SK-N-SH treated with all-trans-retinoic acid at 6 μM for 48 hours (cell line): Measurements from ENCODE around the gene PRKG2.

ENCODE experiments used
- BACH2 ChIP-seq: fragments of 250-450 bp; sonication (Bioruptor Pico); IDR thresholded peaks from 2 replicates; pipeline ENCODE4 v1.9.0; 2021; ENCODE audit warnings: mild to moderate bottlenecking, borderline replicate concordance
- CSDC2 ChIP-seq: fragments of 250-450 bp; sonication (Bioruptor Pico); IDR thresholded peaks from 2 replicates; pipeline ENCODE4 v1.5.0; 2020; ENCODE audit warnings: mild to moderate bottlenecking, moderate library complexity
- GLIS3 ChIP-seq: fragments of 250-450 bp; sonication (Bioruptor Pico); IDR thresholded peaks from 2 replicates; pipeline ENCODE4 v1.5.0; 2020; ENCODE audit warnings: mild to moderate bottlenecking, moderate library complexity
- ISL1 ChIP-seq: fragments of 250-450 bp; sonication (Bioruptor Pico); IDR thresholded peaks from 2 replicates; pipeline ENCODE4 v2.1.2; 2022; ENCODE audit warnings: mild to moderate bottlenecking, moderate library complexity
- OSR1 ChIP-seq: fragments of 250-450 bp; sonication (Bioruptor Pico); IDR thresholded peaks from 2 replicates; pipeline ENCODE4 v1.8.0; 2022; ENCODE audit warnings: moderate library complexity, mild to moderate bottlenecking, inconsistent platforms
- PPARA ChIP-seq: fragments of 250-450 bp; sonication (Bioruptor Pico); IDR thresholded peaks from 2 replicates; pipeline ENCODE4 v1.5.0; 2020; ENCODE audit warnings: mild to moderate bottlenecking, borderline replicate concordance
- RARB ChIP-seq: fragments of 250-450 bp; sonication (Bioruptor Pico); IDR thresholded peaks from 2 replicates; pipeline ENCODE4 v1.8.0; 2021; ENCODE audit warnings: mild to moderate bottlenecking, moderate library complexity
- ZNF8 ChIP-seq: fragments of 450-650 bp; formaldehyde crosslinking; IDR thresholded peaks from 2 replicates; pipeline ENCODE4 v1.5.0; 2020; ENCODE audit warnings: mild to moderate bottlenecking, moderate library complexity
- TF ChIP-seq, protein P1 (sequence below): fragments of 250-450 bp; sonication (Bioruptor Pico); IDR thresholded peaks from 2 replicates; pipeline ENCODE4 v1.8.0; 2020; ENCODE audit warnings: mild to moderate bottlenecking, moderate library complexity, borderline replicate concordance
- TF ChIP-seq, protein P2 (sequence below): fragments of 250-450 bp; sonication (Bioruptor Pico); IDR thresholded peaks from 2 replicates; pipeline ENCODE4 v1.5.1; 2020; ENCODE audit warnings: low read depth, mild to moderate bottlenecking, moderate library complexity
- TF ChIP-seq, protein P3 (sequence below): fragments of 250-450 bp; sonication (Bioruptor Pico); IDR thresholded peaks from 2 replicates; pipeline ENCODE4 v1.8.0; 2021; ENCODE audit warnings: low read depth, mild to moderate bottlenecking, moderate library complexity, borderline replicate concordance

DNA sequence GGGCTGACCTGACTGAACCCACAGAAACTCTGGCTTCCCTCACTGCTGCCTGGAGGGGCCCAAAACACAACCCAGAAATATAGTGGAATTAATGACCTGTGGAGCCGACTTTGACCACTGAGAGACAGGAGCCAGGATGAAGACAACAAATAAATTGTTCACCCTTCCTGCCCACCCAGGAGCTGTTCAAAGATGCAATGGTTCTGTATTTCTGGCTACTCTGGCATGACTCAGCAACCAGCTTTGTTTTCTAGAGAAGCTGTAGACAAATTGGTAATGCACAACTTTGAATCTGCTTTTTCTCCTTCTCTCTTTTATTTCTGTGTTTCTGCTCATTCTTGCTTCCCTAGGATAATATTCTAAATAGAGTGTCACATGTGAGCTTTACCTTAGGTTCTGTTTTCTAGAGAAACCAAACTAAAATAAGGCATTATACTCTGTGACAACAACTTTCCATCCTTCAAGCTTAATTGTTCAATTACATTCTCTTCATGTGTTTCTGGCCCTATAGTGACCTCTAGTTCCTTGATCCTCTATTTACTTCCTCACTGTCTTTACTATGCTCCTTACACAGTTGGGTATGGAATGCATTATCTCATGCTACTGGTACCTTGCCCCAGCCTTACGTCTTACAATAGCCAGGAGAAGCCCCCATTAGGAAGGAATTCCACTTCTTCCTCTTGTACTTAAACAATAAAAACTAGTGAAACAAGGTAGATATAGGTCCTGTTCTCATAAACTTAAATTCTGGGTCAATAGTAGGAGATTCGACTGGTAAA, 6.5 kb upstream of the PRKG2 start:
- TF ChIP-seq BACH2 (CRISPR knock-in tag) (no peak), PPARA (CRISPR knock-in tag) (no peak), RARB (CRISPR knock-in tag) (no peak), ISL1 (no peak), CSDC2 (CRISPR knock-in tag) (no peak), GLIS3 (no peak), ZNF8 (CRISPR knock-in tag) (no peak), OSR1 (CRISPR knock-in tag) (no peak)
- TF ChIP-seq, protein P1, sequence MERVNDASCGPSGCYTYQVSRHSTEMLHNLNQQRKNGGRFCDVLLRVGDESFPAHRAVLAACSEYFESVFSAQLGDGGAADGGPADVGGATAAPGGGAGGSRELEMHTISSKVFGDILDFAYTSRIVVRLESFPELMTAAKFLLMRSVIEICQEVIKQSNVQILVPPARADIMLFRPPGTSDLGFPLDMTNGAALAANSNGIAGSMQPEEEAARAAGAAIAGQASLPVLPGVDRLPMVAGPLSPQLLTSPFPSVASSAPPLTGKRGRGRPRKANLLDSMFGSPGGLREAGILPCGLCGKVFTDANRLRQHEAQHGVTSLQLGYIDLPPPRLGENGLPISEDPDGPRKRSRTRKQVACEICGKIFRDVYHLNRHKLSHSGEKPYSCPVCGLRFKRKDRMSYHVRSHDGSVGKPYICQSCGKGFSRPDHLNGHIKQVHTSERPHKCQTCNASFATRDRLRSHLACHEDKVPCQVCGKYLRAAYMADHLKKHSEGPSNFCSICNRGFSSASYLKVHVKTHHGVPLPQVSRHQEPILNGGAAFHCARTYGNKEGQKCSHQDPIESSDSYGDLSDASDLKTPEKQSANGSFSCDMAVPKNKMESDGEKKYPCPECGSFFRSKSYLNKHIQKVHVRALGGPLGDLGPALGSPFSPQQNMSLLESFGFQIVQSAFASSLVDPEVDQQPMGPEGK (CRISPR knock-in tag): no peak
- TF ChIP-seq, protein P2, sequence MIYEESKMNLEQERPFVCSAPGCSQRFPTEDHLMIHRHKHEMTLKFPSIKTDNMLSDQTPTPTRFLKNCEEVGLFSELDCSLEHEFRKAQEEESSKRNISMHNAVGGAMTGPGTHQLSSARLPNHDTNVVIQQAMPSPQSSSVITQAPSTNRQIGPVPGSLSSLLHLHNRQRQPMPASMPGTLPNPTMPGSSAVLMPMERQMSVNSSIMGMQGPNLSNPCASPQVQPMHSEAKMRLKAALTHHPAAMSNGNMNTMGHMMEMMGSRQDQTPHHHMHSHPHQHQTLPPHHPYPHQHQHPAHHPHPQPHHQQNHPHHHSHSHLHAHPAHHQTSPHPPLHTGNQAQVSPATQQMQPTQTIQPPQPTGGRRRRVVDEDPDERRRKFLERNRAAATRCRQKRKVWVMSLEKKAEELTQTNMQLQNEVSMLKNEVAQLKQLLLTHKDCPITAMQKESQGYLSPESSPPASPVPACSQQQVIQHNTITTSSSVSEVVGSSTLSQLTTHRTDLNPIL (CRISPR knock-in tag): no peak
- TF ChIP-seq, protein P3, sequence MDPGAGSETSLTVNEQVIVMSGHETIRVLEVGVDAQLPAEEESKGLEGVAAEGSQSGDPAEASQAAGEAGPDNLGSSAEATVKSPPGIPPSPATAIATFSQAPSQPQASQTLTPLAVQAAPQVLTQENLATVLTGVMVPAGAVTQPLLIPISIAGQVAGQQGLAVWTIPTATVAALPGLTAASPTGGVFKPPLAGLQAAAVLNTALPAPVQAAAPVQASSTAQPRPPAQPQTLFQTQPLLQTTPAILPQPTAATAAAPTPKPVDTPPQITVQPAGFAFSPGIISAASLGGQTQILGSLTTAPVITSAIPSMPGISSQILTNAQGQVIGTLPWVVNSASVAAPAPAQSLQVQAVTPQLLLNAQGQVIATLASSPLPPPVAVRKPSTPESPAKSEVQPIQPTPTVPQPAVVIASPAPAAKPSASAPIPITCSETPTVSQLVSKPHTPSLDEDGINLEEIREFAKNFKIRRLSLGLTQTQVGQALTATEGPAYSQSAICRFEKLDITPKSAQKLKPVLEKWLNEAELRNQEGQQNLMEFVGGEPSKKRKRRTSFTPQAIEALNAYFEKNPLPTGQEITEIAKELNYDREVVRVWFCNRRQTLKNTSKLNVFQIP: no peak
